B cell (primary cell): ENCODE results near the gene SERPINB6.

Experiments
- EZH2 ChIP-seq: IDR thresholded peaks from 2 replicates; pipeline ENCODE4 v1.6.1; 2012; ENCODE audit warnings: borderline replicate concordance, low read depth, mild to moderate bottlenecking, moderate library complexity, low read length; ENCODE audit not compliant: insufficient read depth, poor library complexity, severe bottlenecking
- TF ChIP-seq, protein P1 (sequence below): fragments of 200-600 bp; IDR thresholded peaks from one replicate; pipeline ENCODE4 v1.8.0; 2022; ENCODE audit warnings: antibody characterized with exemption, mild to moderate bottlenecking

- TF ChIP-seq, protein P1, sequence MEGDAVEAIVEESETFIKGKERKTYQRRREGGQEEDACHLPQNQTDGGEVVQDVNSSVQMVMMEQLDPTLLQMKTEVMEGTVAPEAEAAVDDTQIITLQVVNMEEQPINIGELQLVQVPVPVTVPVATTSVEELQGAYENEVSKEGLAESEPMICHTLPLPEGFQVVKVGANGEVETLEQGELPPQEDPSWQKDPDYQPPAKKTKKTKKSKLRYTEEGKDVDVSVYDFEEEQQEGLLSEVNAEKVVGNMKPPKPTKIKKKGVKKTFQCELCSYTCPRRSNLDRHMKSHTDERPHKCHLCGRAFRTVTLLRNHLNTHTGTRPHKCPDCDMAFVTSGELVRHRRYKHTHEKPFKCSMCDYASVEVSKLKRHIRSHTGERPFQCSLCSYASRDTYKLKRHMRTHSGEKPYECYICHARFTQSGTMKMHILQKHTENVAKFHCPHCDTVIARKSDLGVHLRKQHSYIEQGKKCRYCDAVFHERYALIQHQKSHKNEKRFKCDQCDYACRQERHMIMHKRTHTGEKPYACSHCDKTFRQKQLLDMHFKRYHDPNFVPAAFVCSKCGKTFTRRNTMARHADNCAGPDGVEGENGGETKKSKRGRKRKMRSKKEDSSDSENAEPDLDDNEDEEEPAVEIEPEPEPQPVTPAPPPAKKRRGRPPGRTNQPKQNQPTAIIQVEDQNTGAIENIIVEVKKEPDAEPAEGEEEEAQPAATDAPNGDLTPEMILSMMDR, result no peak
- no peak for TF ChIP-seq EZH2
Measured at GRCh38 chr6:2977290-2977689, 5.9 kb upstream of the SERPINB6 start.
